ENCODE measurements around the gene DDX27. TPM values are rescaled to one million over a fixed set of nuclear protein-coding genes. Genes with fewer than 3 reads are reported as not detected.

Gene DDX27
- total and polyA plus RNA-seq, 3 donors from 2014 or later: 53.3 to 58.3 (median 54.1) TPM

GRCh38 chr20:49228676-49229075 lies 9.5 kb downstream of the DDX27 start:
- WGBS, 2 donors: 94 to 97% methylated on average over 9 of the region's 9 CpGs
- Histone ChIP-seq H3K9me3 (no peaks in the 10 kb centered on the region), H3K4me1 (no peaks in the 10 kb centered on the region), H3K27me3 (no peaks in the 10 kb centered on the region), H3K36me3 (ENCODE audit: low read depth, missing control alignments) (no peaks in the 10 kb centered on the region), H3K4me3 (no peak overlapping the region), H3K27ac (no peak overlapping the region)
- DNase-seq: no peak
- TF ChIP-seq CTCF (IDR thresholded peaks at IDR 0.05): no peak
- TF ChIP-seq POLR2A (IDR thresholded peaks at IDR 0.05): no peak
- intact Hi-C loops (cut with DNase I; ENCODE audit: low total_unique reads): no loop called here

DNA sequence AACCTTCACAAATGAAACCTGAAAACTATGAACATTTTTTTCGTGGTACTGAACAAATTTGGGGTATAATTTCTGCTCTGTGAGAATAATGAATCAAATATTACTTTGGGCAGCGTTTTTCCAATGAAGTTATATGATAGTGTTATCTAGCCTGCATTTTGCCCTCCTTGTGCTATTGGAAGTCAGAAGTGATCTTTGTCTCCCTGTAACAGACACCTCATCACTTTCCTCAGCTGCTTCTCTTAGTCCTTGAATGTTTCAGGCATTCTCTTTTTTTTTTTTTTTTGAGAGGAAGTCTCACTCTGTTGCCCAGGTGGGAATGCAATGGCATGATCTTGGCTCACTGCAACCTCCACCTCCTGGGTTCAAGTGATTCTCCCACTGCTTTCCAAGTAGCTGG lies 10.2 kb downstream of the DDX27 start:
- DNase-seq: no peak
- WGBS, 2 donors: 89% methylated on average over 2 of the region's 2 CpGs
- Histone ChIP-seq H3K4me3 (no peak overlapping the region), H3K27me3 (no peaks in the 10 kb centered on the region), H3K36me3 (ENCODE audit: low read depth, missing control alignments) (no peaks in the 10 kb centered on the region), H3K9me3 (no peaks in the 10 kb centered on the region), H3K4me1 (no peaks in the 10 kb centered on the region), H3K27ac (no peak overlapping the region)
- no peak for TF ChIP-seq CTCF (IDR thresholded peaks at IDR 0.05)
- no peak for TF ChIP-seq POLR2A (IDR thresholded peaks at IDR 0.05)
- intact Hi-C loops (cut with DNase I; ENCODE audit: low total_unique reads): no loop called here

DNA sequence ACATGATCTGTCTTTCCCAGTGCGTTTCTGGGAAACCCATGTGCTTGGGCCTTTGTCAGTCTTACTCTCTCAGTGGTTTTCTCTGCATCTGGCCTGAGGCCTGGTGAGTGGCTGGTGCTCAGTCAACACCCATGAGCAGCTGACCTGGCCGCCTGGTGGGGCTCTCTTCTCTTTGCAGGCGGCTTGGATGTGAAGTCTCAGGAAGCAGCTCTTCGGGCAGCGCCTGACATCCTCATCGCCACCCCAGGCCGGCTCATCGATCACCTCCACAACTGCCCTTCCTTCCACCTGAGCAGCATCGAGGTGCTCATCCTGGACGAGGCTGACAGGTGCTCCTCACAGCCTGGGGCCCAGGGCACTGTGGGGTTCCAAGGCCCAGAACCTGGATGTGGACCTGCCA lies 10.8 kb downstream of the DDX27 start:
- intact Hi-C loops (cut with DNase I; ENCODE audit: low total_unique reads): no loop called here
- Histone ChIP-seq H3K36me3 (ENCODE audit: low read depth, missing control alignments) (no peaks in the 10 kb centered on the region), H3K27ac (no peak overlapping the region), H3K27me3 (no peaks in the 10 kb centered on the region), H3K4me1 (no peaks in the 10 kb centered on the region), H3K4me3 (no peak overlapping the region), H3K9me3 (no peaks in the 10 kb centered on the region)
- TF ChIP-seq CTCF (IDR thresholded peaks at IDR 0.05) (no peak), POLR2A (IDR thresholded peaks at IDR 0.05) (no peak)
- WGBS, 2 donors: 89% methylated on average over 6 to 10 of the region's 10 CpGs
- no peak for DNase-seq

DNA sequence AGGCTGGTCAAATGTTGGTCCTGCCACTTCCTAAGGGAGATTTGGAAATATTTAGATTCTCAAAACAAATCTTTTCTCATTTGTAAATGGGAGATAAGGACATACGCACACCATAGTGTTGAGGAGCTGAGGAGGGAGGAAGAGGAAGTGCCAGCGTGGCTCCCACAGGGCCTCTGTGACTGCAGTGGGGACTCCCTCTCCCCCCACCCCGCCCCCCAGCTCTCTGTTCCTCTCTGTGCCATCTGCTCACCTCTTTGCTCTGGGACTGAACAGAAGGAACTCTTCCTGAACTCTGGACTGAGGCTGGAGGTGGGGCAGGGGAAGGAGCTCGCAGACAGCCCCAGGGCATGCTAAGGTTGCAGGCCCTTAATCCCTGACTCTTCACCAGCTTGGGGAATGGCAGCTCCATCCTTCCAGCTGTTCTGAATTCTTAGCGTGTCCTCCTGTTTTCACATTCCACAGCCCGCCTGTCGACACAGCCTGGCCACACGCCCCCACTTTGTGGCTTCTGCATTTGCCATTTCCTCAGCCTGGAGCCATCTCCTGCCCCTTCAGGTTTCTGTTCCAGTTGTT lies 11.4 kb downstream of the DDX27 start:
- intact Hi-C loops (cut with DNase I; ENCODE audit: low total_unique reads): no loop called here
- 76% methylated on average over 5 to 8 of the region's 8 CpGs for WGBS, 2 donors
- Histone ChIP-seq H3K27me3 (no peaks in the 10 kb centered on the region), H3K4me1 (no peaks in the 10 kb centered on the region), H3K36me3 (ENCODE audit: low read depth, missing control alignments) (no peaks in the 10 kb centered on the region), H3K27ac (no peak overlapping the region), H3K4me3 (no peak overlapping the region), H3K9me3 (no peaks in the 10 kb centered on the region)
- TF ChIP-seq POLR2A (IDR thresholded peaks at IDR 0.05) (no peak), CTCF (IDR thresholded peaks at IDR 0.05) (no peak)
- DNase-seq: no peak

- Histone ChIP-seq H3K9me3 (no peaks in the 10 kb centered on the region), H3K36me3 (ENCODE audit: low read depth, missing control alignments) (no peaks in the 10 kb centered on the region), H3K27ac (no peak overlapping the region), H3K4me3 (no peak overlapping the region), H3K27me3 (no peaks in the 10 kb centered on the region), H3K4me1 (no peaks in the 10 kb centered on the region)
- intact Hi-C loops (cut with DNase I; ENCODE audit: low total_unique reads): no loop called here
- no peak for TF ChIP-seq POLR2A (IDR thresholded peaks at IDR 0.05)
- no peak for TF ChIP-seq CTCF (IDR thresholded peaks at IDR 0.05)
- WGBS, 2 donors: 68 to 80% methylated on average over 7 of the region's 7 CpGs
- DNase-seq: no peak
Observed at GRCh38 chr20:49231471-49231870, 12.3 kb downstream of the DDX27 start.
